Retinal pigment epithelial cell (primary cell): Measurements from ENCODE around the gene CRIM1.

Experiments
- DNase-seq: peaks from one replicate; pipeline ENCODE4 v3.0.0-alpha.2; 2010; ENCODE audit warnings: low read depth
- H3K4me3 ChIP-seq: 2 replicates; pipeline ENCODE4 v1.5.1; 2011; ENCODE audit warnings: mild to moderate bottlenecking, low read length, control low read depth, moderate library complexity
- CTCF ChIP-seq: conservative IDR thresholded peaks from 2 replicates; pipeline ENCODE4 v1.5.1; 2011; ENCODE audit warnings: low read depth, low read length, control low read depth, inconsistent platforms

The CRIM1 gene

GRCh38 chr2:36406296-36406695, 50.7 kb downstream of the CRIM1 start:
- DNase-seq = no peak
- no peak for TF ChIP-seq CTCF
- no peak overlapping the region for H3K4me3 ChIP-seq

GRCh38 chr2:36407413-36407812, 51.8 kb downstream of the CRIM1 start:
- no peak overlapping the region for H3K4me3 ChIP-seq

DNA sequence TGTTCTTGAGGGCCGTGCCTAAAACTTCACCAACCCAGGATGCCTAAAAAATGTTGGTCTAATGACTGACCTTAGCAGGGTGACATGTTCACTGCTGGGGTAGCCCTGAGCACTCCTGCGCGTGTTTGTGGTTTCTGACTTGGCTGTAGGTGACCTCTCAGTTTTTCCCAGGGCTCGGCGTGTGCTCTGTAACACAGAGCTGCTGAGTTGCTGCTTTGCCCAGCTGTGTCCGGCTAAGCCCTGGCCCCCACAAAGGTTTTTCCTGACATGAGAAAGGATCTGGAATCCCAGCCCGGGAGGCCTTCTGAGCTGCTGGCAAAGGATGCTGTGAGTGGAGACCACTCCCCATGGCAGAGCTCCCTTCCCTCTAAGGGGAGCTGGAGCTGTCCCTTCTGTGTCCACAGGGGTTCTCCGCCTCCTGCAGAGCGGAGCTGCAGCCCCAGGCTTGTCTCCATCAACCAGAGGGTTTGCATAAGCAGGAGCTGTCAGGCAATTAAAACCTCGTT, 52.7 kb downstream of the CRIM1 start:
- no peak for TF ChIP-seq CTCF
- no peak overlapping the region for H3K4me3 ChIP-seq
- DNase-seq = no peak

More at GRCh38 chr2:36407413-36407812, 51.8 kb downstream of the CRIM1 start:
- no peak for DNase-seq
- TF ChIP-seq CTCF = no peak

- H3K4me3 ChIP-seq = no peak overlapping the region
- no peak for DNase-seq
- no peak for TF ChIP-seq CTCF
Measured at GRCh38 chr2:36409335-36409734, 53.8 kb downstream of the CRIM1 start.

- no peak overlapping the region for H3K4me3 ChIP-seq
- DNase-seq = no peak
- TF ChIP-seq CTCF = no peak
Measured at GRCh38 chr2:36409935-36410334, 54.4 kb downstream of the CRIM1 start.

DNA sequence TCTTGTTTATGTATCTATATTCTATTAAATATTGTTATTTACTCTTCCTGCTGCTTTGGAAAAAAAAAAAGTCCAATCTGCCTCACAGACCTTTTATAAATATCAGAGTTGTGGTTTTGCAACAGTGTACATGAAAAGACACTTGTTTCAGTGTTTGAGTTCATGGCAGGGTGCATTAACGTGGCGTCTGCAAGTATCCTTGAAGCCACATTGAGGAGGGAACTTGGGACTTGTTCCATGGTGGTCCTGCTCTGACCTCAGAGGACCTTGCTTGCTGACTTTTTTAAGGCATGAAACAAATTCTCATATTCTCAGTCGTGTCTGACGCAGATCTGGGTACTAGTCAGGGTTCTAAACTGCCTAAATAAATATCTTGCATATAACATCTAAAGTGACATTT, 55.1 kb downstream of the CRIM1 start:
- no peak for TF ChIP-seq CTCF
- DNase-seq = no peak
- no peak overlapping the region for H3K4me3 ChIP-seq

DNA sequence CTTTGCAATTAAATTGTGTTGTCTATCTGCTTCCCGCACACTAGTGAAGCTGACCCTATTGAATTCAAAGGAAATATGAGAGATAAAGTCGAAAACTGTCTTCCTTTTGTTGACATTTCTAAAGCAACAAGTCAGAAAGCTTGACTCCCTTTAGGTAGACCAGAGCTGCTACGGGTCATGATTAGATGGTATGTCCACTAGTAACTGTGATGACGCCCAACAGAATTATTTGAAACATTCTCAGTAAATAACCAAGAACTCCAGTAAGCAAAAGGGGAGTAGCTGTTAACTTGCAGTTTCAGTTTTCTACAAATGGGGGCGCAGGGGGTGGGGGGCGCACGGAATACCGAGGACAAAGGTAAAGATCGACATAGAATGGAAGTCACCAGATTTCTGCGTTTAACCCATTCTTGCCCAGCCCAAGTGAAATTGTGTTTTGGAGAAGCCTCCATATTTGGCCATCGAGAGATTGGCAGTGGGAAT, 56.4 kb downstream of the CRIM1 start:
- no peak overlapping the region for H3K4me3 ChIP-seq
- peak; percentile 24 for TF ChIP-seq CTCF
- no peak for DNase-seq
